LNCAP (cell line): ENCODE measurements around the gene NKX1-1.

ENCODE experiments used
- TF ChIP-seq, protein P1 (sequence below): fragments of 450-650 bp; IDR thresholded peaks from 2 replicates; pipeline ENCODE4 v1.5.1; 2017; ENCODE audit warnings: mild to moderate bottlenecking

The NKX1-1 gene

DNA sequence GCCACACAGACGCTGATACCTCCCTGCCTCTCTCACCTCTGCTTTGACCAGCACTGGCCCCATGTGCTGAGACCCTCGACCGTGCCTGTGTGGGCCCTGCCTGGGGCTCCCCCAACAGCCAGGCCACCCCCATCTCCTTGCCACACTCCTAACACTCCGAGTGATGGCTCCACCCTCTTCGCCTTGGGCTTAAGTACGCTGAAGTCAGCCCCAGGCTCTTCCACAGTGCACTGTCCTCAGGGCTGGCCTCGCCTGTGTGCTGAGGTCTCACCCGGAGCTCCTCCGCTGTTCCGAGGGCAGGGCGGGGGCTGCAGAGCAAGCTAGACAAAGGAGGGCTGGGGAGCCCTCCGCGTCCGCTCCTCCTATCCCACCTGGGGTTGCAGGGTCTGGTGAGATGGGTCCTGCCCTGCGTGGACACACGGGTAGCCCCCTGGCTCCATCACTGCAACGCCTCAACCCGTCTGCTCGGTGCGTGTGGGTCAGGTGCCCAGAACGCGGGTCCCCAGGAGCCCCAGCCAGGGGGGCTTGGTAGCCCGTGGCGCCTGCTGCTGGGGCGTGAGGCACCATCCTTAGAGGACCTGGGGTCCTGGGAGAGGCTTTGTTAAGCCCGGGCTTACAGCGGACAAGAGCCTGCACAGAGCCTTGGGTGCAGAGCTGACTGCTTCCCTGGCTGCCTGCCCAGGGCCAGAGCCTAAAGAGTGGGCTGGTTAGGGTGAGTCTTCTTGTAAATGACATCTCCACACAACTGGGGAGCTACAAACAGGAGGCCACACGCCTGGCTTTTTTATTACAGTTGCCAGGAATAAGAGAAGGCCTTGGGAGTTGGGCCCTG lies 42.6 kb upstream of the NKX1-1 start:
- TF ChIP-seq, protein P1, sequence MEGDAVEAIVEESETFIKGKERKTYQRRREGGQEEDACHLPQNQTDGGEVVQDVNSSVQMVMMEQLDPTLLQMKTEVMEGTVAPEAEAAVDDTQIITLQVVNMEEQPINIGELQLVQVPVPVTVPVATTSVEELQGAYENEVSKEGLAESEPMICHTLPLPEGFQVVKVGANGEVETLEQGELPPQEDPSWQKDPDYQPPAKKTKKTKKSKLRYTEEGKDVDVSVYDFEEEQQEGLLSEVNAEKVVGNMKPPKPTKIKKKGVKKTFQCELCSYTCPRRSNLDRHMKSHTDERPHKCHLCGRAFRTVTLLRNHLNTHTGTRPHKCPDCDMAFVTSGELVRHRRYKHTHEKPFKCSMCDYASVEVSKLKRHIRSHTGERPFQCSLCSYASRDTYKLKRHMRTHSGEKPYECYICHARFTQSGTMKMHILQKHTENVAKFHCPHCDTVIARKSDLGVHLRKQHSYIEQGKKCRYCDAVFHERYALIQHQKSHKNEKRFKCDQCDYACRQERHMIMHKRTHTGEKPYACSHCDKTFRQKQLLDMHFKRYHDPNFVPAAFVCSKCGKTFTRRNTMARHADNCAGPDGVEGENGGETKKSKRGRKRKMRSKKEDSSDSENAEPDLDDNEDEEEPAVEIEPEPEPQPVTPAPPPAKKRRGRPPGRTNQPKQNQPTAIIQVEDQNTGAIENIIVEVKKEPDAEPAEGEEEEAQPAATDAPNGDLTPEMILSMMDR, result no peak

DNA sequence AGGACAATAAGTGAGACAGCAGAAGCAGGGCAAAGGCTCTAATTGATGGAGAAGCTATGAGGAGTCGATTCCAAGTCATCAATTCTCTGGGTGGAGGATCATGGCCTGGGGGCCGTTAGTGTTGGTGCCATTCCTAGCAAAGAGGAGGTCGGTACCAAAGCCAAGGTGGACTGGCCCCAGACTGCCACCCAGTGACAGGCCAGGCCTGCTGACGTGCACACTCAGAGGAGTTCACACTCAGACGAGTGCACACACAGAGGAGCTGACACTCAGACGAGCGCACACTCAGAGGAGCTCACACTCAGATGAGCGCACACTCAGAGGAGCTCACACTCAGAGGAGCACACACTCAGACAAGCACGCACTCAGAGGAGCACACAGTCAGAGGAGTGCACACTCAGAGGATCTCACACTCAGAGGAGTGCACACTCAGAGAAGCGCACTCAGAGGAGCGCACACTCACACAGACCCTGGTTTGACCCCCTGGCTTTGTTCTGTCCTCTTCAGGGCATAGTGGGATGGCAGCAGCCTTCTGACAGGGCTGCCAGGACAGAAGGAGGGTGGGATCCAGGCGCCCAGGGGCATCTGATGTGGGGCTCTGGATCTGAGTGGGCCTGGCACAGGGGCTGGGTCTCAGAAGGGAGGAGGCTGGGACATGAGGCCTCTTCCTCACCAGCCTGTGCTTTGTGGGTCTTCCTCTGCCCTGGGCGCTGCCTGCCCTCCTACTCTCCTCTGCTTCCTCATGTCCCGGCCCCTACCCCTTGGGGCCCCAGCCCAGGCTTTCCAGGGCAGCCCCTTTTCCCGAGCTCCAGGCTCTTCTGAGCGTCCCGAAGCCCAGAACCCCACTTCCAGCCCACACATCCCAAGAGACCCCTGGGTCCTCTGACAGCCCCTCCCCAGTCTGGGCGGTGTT lies 41.7 kb upstream of the NKX1-1 start:
- TF ChIP-seq, protein P1, result no peak

DNA sequence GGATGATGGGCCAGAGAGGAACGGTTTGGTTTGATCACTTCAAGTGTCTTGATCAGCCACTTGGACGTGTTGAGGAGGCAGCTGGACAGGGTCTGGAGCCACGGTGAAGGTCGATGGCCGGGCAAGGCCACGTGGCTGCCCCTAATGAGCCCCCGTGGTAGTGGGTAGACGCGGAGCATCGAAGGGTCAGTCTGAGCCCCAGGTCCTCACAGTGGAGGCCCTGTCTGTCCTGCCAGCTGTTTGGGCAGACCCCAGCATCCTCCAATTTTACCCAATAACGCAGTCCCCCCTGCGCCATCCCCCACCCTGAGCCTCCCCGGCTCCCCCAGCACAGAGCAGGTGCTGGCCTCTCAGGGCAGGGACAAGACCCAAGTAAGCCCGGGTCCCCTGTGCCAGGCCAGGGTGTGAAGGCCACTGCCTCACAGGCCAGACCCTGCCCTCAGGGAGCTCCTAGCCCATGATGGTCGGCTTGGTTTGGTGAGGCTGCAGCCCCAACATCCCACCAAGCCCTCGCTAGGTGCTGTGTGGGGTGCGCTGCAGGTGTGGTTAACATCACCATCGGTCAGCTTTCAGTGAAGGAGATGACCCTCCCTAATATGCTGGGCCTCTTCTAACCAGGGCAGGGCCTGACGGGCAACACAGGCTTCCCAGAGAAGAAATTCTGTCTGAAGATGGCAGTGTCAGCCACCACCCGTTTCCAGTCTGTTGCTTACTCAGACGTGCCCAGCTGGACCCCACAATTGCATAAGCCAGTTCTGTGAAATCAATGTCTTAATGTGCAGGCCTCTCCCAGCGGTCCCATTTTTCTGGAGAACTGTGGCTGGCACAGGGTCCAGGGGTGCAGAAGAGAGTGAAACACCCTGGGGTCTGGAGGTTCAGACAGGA lies 40.5 kb upstream of the NKX1-1 start:
- TF ChIP-seq, protein P1, result no peak

DNA sequence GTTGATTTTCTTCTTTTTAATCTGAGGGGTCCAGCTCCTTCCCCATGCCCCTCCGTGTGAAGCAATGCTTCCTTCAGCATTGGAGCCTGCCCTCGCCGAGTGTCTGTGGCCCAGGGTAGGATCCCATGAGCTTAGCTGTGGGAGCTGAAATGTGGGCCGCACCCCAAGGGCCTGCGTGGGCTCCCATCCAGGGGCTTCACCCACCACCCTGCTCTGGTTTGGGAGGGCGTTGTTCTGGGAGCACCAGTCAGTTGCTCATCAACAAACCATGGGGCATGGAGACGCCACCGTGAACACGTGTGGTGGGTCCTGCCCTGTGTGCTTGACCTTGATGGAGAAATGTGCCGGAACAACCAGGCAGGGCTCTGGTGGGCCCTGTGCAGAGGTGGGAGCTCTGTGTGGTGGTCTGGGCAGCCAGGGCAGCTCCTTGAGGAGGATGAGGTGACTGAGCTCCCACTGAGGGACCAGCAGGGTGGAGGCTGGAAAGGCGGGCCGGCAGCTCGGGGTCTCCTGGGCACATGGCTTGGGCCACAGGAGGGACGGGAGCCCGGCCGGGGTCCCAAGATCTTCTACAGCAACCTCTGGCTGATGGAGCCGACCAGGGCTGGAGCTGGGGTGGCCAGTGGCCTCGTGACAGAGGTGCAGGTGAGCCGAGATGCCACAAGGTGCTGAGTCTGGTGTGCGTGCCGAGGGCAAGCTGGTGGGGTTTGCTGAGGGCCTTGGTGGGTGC lies 39.6 kb upstream of the NKX1-1 start:
- TF ChIP-seq, protein P1, result no peak

DNA sequence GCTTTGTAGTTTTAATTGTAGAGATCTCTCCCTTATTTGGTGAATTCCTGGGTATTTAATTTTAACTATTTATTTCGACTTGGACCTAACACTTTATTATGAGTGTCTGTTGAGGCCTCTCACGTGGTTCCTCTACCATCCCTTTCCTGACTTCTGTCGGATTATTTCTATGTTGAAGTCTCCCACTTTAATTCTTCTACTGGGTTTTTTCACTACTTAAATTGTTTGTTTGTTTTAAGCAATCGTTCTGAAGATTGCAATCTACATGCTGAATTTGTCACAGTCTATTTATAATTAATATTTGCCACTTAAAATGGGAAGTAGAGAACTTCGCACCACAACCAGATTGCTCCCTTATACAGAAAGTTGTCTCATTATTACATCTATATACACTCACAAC lies 20.8 kb upstream of the NKX1-1 start:
- TF ChIP-seq, protein P1, result no peak

DNA sequence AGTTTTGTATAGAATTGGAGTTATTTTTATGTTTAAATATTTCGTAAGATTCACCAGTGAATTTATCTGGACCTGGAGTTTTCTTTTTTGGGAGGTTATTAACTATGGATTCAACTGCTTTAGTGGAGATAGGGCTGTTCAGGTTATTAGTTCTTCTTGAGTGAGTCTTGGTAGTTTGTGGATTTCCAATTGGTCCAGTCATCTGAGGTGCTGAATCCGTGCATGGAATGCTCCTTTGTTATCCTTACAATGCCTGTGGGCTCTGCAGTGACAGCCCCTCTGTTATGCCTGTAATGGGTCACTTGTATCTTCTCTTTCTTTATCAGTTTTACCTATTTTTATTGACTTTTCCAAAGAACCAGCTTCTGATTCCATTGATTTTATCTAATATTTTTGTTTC lies 15.4 kb upstream of the NKX1-1 start:
- TF ChIP-seq, protein P1, result no peak
